GM21528 (cell line): ENCODE data around the gene MAPK8IP1.

Experiments used
- ATAC-seq: cut with Tn5 transposase; IDR thresholded peaks from one replicate; pipeline ENCODE4 v1.9.1; 2021; ENCODE audit warnings: mild to moderate bottlenecking, moderate library complexity; ENCODE audit not compliant: unreplicated experiment, low FRiP score

The MAPK8IP1 gene

DNA sequence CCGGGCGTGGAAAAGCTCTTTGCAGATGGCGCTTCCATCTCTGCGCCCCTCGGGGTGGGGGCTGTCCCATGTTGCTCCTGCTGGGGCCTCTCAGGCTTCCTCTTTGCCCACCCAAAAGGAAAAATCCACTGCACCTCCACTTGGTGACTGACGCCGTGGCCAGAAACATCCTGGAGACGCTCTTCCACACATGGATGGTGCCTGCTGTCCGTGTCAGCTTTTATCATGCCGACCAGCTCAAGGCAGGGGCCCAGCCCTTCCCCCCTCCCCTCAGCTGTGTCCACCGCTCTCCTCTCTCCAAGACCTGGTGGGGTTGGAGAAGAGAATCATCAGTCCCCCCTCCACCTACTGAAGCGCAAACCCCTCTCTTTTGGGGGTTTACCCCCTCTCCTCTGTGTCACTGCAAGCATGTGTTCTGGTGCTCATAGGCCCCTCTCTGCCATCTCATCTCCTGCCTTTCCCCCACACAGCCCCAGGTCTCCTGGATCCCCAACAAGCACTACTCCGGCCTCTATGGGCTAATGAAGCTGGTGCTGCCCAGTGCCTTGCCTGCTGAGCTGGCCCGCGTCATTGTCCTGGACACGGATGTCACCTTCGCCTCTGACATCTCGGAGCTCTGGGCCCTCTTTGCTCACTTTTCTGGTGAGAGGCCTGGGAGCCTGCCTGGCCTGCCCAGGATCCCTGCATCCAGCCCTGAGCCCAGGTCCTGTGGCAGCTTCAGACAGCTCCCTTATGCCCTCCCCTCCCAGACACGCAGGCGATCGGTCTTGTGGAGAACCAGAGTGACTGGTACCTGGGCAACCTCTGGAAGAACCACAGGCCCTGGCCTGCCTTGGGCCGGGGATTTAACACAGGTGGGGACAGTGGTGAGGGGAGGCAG lies 38.8 kb downstream of the MAPK8IP1 start:
- no peak for ATAC-seq

DNA sequence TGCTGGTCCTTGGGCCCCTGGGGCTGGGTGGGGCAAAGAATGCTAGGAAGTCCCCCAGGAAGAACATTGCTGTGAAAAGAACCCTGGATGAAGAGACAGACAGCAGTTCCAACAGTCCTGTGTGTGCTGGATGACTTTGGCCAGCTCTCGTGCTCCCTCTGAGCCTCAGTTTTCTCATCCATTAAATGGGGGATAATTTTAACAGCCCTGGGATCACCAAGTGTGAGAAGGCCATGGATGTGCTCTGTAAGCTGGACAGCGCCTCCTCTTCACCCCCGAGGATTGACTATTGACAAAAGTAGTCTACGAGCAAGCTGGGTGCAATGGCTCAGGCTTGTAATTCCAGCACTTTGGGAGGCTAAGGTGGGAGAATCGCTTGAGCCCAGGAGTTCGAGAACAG lies 39.5 kb downstream of the MAPK8IP1 start:
- no peak for ATAC-seq

DNA sequence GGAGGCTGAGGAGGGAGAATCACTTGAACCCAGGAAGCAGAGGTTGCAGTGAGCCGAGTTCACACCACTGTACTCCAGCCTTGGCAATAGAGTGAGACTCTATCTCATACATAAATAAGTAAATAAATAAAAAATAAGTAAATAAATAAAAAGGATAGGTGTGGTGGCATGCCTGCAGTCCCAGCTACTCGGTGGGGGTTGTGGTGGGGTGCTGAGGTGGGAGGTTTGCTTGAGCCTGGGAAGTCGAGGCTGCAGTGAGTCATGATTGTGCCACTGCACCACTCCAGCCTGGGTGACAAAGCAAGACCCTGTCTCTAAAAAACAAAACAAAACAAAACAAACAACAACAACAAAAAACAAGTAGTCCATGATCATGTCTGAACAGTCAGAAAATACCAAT lies 40.1 kb downstream of the MAPK8IP1 start:
- no peak for ATAC-seq

DNA sequence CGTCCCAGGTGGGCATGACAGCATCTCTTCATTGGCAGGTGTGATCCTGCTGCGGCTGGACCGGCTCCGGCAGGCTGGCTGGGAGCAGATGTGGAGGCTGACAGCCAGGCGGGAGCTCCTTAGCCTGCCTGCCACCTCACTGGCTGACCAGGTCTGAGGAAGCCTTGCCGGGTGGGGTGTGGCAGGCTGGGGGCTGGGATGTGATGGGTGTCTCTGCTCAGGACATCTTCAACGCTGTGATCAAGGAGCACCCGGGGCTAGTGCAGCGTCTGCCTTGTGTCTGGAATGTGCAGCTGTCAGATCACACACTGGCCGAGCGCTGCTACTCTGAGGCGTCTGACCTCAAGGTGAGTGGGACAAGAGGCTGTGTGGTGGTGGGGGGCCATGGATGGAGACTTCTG lies 40.5 kb downstream of the MAPK8IP1 start:
- ATAC-seq, result no peak

DNA sequence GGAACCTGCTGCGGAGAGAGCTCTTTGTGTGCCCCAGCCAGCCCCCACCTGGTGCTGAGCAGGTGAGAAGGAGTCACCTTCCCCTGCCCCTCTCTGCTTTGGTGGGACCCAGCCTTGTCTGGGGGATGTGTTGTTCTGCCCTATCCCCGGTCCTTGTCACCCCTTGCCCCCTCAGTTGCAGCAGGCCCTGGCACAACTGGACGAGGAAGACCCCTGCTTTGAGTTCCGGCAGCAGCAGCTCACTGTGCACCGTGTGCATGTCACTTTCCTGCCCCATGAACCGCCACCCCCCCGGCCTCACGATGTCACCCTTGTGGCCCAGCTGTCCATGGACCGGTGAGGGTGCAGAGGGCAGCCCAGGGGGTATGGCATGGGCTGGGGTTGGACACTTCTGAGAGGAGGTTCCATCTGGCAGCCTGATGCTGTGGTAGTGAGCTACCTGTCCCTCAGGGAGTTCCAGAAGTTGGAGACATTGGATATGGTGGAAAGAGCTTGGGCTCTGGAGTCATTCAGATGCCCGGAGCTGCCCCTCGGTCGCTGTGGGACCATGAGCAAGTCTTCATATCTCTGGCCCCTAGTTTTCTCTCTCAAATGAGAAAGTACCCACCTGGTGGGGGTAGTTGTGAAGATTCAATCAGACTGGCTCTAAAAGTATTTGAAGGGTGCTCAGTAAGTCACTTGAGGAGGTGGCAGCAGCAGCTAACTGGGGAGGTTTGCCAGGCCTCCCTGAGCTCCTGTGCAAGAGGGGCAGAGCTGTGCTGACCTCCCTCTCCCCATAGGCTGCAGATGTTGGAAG lies 41.3 kb downstream of the MAPK8IP1 start:
- ATAC-seq, result no peak

DNA sequence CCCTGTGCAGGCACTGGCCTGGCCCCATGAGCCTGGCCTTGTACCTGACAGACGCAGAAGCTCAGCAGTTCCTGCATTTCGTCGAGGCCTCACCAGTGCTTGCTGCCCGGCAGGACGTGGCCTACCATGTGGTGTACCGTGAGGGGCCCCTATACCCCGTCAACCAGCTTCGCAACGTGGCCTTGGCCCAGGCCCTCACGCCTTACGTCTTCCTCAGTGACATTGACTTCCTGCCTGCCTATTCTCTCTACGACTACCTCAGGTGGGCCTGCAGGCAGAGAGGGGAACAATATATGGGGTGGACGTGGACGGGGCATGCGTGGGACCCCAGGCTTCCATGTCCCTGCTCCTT lies 41.9 kb downstream of the MAPK8IP1 start:
- no peak for ATAC-seq

DNA sequence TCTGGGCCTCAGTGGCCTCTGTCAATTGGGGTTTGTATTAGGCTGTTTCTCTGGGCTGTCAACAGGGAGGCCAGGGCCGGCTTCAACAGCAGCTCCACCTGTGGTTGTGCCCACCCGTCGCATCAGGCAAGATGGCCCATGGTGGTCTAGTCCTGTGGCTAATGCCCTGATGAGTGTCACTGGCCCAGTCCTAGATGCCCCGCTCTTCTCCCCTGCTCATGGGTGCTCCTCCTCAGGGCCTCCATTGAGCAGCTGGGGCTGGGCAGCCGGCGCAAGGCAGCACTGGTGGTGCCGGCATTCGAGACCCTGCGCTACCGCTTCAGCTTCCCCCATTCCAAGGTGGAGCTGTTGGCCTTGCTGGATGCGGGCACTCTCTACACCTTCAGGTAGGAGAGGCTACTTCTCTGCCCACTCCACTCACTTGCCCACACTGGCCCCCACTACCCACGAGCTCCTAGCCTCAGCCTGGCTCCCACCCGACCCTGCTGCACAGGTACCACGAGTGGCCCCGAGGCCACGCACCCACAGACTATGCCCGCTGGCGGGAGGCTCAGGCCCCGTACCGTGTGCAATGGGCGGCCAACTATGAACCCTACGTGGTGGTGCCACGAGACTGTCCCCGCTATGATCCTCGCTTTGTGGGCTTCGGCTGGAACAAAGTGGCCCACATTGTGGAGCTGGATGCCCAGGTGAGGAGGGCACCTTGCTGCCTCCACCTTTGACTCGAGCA lies 42.4 kb downstream of the MAPK8IP1 start:
- ATAC-seq, result no peak

DNA sequence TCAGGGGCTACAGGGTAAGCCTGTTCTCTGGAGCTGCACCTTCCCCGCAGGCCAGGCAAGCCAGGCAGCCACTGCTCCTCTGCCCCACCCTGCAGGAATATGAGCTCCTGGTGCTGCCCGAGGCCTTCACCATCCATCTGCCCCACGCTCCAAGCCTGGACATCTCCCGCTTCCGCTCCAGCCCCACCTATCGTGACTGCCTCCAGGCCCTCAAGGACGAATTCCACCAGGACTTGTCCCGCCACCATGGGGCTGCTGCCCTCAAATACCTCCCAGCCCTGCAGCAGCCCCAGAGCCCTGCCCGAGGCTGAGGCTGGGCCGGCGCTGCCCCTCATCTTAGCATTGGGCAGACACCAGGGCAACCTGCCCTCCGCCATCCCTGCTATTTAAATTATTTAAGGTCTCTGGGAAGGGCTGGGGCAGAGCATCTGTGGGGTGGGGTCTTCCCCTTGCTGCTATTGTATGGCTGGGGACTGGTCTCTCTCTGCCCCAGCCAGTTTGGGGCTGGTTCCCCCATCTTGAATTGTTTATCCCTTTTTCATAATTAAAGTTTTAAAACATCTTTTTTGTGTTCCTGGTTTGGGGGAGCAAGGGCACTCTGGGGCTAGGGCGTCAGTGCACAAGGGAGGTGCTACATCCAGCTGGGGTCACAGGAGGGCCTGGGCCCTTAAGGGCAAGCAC lies 43.2 kb downstream of the MAPK8IP1 start:
- no peak for ATAC-seq

DNA sequence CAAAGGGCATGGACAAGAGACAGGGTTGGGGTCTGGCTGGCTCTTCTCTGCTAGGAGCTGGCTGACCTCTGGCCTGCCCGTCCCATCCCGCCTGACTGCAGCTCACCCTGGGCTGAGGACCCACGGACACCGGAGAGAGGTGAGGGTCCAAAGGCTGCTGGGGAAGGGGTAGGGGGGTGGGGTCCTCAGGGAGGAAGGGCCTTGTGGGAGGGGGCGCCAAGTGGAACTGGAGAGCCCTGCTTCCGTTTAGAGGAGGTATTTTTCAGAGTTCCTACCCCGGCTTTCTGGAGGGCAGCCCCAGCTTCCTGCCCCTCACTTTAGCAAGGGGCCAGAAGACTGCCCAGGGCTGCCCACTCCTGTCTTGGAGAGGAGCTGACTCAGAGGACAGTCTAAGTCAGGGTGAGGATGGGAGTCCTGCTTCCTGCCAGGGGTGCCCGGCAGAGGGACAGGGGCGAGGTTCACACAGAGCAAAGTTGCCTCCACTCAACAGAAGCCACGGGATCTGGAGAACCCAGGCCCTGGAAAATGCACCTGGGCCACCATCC lies 44.1 kb downstream of the MAPK8IP1 start:
- peak; percentile 15 for ATAC-seq

DNA sequence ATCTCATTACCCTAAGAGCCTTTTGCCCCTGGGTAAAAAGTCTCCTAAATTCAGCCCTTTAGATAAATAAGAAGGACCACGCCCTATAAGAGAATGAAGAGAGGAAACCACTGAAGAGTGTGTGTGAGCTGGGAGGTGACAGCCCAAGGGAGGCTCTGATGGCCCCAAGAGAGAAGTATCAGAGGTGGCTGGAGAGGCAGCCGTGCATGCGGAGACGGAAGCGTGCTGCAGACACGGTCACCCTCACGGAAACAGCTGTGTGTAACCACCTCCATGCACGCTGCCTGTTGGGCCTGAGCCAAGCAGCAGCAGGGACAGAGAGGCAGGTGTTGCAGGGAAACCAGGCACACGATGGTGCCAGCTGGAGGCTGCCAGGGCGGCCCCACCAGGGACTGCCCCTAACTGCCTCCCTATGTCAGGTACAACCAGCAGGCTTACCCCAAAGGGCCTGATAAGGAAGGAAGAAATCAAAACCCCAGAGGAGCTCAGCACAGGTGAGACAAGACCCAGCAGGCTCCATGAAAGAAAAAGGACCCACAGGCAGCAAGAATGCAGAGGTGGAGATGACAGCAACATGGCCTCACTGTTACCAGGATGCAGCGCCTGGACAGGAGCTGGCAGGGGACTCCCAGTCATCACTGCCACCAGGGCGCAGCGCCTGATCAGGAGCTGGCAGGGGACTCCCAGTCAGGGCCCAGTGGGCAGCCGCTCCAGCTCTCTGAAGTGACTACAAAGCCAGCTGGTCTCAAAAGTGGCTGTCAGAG lies 44.8 kb downstream of the MAPK8IP1 start:
- ATAC-seq, result peak; percentile 90

DNA sequence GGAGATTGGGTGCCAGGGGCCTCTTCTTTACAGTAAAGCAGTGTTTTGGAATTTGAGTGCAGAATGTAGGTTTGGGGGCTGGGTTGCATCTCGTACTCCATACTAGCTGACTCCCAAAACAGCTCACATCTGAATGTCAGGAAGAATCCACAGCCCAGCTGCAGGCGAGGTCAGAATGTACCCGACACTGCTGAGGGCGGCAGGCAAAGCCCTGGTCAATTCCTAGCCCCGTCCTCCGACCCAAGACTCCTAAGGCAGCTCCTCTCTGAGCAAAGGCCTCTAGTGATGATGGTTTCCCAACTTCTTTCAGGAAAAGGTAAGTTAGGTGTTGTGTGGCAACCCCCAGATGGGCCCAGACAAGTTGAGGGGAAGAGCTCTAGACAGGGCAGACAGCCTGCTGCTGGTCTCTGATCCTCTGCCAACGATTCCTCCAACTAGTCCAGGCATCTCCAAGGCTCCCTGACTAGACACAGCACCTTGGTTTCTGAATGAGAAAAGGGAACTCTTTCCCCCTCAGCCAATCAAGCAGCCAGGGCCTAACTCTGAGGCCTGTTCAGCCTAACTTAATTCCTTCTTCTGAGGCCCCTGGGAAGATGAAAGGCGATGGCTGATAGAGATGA lies 45.6 kb downstream of the MAPK8IP1 start:
- ATAC-seq, result no peak

DNA sequence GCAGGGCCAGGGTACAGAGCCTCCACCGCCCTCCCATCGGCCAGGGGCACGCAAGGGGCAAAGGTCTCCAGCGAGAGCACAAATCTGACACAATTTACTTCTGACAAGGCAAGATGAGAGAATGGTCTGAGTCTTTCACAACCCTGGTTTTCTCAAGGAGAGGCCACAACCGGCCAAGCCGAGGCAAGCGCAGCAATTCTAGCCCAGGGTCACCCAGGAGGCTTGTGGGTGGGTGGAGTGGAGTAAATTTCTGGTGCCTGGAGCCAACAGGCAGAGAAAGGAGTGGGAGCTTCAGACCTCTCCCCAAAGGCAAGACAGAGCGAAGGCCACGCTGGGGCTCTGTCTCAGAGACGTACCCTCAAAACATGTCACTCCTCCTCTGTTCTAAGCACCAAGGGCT lies 46.3 kb downstream of the MAPK8IP1 start:
- no peak for ATAC-seq

DNA sequence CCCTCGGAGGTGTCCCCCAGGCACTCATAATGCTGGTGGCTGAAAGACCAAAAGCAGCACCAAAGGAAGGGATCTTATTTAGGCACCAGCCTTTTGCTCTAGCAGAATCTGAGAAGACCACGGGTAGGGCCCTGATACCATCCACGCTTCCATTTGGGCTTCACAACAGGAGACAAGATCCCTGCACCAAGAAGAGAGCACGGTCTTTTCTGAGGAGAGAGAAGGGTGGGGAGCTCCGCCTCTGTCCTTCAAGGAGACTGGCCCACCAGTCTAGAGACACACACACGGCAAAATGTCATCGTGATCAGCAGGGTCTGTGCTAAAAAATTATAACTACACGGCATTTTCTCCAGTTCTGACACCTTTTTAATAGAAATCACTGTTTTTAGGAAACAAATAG lies 46.8 kb downstream of the MAPK8IP1 start:
- ATAC-seq, result no peak

DNA sequence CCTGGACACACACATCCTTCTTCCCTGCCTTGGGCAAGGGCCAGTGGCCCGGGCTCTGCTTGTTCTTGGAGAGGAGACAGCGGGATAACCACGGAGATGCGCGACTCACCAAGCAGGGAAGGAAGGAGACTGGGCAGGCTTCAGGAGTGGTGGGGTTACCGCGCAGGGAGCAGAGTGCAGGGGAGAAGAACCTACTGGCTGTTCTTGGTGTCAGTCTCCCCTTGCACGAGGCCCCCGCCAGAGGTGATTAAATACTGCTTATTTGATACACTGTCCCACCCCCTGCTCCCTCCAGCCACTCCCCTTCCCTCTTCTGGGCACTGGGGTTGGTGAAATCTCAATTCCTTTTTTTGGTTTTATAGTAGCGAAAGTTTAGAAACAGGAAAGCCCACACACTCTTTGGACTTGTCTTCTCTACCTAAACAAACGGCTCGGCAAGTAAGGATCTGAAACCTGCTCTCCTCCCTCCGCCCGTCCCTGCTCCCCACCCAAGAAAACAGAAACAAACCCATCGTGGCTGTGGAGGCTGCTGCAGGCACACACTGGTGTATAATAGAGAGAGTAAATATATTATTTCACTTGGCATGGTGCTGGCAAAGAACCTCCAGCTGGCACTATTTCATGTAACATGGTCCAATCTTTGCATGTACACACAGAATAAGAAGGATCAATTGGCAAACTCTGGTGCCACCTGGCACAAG lies 47.8 kb downstream of the MAPK8IP1 start:
- ATAC-seq, result no peak

DNA sequence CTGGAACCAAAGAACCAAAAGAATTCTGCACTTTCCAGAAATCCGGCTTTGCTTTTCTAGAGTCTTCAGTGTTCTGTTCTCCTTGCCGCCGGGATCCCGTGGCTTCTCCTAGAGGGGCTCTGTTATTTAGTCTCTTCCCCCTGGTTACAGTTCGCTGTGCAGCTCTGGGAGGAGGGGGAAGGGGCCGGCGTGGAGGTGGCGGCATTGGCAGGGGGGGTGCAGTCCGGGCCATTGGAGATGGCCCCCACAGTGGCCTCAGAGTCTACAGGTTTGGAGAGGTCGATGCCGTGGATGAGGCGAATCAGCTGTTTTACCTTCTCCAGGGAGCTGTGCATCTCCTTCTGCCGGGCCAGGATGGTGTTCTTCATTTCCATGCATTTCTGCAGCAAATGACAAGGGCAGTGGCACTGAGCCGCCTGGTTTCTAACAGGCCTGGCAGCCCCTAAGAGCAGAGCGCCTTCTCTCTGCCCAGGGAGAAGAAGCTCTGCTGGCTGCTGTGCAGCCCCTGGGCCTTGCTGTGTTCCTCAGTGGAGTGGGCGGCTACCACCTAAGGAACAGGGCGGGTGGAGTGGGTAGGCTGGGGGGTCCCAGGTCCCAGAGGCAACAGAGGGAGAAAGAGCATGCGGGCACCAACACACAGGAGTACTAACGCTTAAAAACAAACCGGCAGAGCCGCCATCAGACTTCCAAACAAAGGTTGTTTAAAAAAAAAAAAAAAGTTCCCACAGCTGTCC lies 48.6 kb downstream of the MAPK8IP1 start:
- no peak for ATAC-seq

DNA sequence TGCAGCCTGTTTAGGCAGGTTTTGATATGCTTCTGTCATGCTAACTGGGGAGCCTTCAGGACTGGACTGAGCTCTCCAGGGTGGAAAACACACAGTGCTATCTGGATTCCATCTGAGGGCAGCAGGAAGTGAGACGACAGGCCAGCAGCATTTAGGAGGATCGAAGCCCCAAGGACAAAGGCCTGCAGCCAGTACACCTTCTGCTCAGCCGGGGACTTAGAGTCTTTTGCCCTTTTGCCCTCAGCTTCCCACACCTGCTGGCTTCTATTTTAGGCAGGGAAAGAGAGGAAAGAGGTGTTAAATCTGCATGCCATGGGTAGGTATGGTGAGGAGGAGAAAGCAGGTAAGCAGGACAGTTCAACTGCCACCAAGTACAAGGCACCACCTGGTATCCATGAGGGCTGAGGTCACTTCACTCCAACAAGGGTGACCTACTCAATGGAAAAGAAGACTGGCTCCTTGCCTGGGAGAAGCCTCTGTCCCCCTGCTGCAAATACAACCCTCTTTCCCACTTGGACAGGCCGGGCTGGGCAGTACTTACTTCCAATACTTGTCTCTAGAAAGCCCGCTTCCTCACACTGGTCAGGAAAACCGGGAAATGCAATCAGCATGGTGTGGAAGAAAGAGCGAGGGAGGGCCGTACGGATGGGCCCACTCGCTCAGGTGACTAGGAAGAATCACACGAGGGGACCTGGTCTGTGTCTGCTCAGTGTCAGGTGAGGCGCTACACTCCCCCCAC lies 49.3 kb downstream of the MAPK8IP1 start:
- no peak for ATAC-seq

DNA sequence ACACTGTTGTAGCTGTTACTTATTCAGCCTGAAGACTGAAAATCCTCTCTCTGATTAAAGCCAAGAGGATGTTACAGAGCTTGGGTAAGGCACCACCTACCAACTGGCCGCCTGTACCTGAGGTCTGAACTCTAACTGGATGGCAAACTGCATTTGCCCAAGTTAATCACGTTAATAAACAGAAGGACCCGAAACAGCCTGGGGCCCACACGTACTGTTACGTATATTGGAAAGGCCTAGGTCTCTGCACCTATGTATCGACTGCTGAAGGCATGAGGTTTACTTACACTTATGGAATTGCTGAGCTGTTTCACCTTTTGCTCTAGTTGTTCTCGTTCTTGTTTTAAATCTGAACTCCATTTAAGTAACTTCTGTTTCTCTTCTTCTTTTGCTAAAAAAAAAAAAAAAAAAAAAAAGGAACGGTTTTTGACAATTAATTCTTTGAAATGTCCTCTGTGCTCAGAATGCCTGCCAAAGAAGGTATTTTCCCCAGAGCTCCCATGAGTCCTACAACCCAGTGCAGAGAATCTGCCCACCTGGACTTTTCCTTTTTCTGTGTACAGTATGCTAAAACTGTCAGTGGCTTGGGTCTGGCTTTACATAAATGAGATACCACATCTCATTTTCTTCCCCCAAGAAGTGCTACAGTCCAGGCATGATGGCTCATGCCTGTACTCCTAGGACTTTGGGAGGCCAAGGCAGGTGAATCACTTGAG lies 50.1 kb downstream of the MAPK8IP1 start:
- no peak for ATAC-seq
